Measurements from ENCODE around the gene CRYGD. TPM values are rescaled to one million over a fixed set of nuclear protein-coding genes. Genes with fewer than 3 reads are reported as not detected.
A peak's percentile ranks its signal among the peaks of the same experiment; 100 is the strongest.
"Not testable (repeated sequence)": the region's sequence is repeated elsewhere in the genome, so short reads cannot be mapped to it uniquely, and the experiment has no call there.

Gene CRYGD
- total and polyA plus RNA-seq, 11 donors, result not detected

DNA sequence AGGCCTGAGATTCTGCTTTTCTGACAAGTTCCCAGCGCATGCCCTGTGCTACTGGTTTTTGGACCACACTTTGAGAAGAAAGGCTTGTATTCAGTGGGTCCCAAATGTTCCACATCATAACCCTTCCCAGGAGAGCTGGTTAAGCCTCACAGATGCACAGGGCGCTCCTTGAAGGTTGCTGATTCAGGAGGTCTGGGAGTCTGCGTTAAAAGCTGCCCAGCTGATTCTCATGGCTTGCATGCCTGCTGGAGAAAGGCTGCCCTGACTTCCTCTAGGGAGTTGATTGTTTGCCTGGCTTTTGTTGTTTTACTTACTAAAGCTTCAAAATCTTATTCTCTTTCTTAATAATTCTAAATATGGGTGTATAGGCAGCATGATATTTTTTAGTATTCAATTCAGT is 20.7 kb downstream of the CRYGD start:
- no peak overlapping the region for H3K4me3 ChIP-seq
- ATAC-seq (no peak), DNase-seq (no peak)
- H3K4me1 ChIP-seq, result no peaks in the 10 kb centered on the region
- intact Hi-C loops (cut with DNase I), result no loop called here
- 69 to 84% (median 73%) methylated on average over 3 of the region's 3 CpGs for WGBS, 4 donors
- peaks cover 0 to 9% (median 0%) of the 10 kb centered on the region in 9 donors for H3K27me3 ChIP-seq
- H3K27ac ChIP-seq, result no peak overlapping the region
- TF ChIP-seq, protein P1, sequence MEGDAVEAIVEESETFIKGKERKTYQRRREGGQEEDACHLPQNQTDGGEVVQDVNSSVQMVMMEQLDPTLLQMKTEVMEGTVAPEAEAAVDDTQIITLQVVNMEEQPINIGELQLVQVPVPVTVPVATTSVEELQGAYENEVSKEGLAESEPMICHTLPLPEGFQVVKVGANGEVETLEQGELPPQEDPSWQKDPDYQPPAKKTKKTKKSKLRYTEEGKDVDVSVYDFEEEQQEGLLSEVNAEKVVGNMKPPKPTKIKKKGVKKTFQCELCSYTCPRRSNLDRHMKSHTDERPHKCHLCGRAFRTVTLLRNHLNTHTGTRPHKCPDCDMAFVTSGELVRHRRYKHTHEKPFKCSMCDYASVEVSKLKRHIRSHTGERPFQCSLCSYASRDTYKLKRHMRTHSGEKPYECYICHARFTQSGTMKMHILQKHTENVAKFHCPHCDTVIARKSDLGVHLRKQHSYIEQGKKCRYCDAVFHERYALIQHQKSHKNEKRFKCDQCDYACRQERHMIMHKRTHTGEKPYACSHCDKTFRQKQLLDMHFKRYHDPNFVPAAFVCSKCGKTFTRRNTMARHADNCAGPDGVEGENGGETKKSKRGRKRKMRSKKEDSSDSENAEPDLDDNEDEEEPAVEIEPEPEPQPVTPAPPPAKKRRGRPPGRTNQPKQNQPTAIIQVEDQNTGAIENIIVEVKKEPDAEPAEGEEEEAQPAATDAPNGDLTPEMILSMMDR (IDR thresholded peaks at IDR 0.05), result no peak
- TF ChIP-seq POLR2A (IDR thresholded peaks at IDR 0.05), result no peak
- no peaks in the 10 kb centered on the region for H3K9me3 ChIP-seq
- no peaks in the 10 kb centered on the region for H3K36me3 ChIP-seq

DNA sequence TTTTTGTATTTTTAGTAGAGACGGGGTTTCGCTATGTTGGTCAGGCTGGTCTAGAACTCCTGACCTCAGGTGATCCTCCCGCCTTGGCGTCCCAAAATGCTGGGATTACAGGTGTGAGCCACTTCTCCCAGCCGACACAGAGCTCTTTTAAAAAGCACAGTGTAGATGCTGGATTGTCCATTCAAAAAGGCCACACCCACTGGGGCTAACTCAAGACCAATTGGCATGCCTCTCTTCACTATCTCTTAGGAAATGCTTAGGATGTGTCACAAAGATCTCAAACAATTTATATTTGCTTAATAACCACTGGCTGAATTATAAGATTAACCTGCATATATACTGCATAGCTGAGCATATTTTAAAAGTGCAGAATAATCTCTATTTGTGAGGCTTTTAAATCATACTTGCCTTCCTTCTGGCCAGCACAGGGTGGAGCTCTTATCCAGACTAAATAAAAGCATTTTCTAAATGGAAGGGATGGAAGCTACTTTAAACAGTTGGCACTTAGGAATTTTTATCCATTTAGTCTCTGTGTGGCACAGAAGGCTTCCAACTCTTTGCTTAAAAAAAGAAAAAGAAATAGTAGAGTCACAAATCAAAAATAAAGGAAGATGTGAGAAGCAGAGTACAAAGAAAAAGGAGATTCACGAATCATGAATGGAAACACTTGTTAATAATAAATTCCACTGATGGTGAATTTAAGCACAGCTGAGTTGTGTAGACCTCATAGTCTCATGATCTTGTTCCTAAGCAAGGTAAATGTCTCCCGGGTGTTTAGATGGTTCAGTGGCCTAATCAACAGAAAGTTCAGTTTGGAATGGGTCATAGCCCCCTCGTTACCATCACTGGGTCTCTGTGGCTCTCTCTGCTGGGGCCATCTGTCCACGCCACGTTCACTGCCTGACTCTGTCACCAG is 22.4 kb downstream of the CRYGD start:
- H3K27ac ChIP-seq, result no peak overlapping the region
- intact Hi-C loops (cut with DNase I), result no loop called here
- H3K27me3 ChIP-seq, result peaks cover 0 to 5% (median 0%) of the 10 kb centered on the region in 9 donors
- peaks cover 0 to 11% (median 0%) of the 10 kb centered on the region in 12 donors for H3K4me1 ChIP-seq
- H3K4me3 ChIP-seq, result no peak overlapping the region
- WGBS, 4 donors, result 39 to 57% (median 43%) methylated on average over 10 of the region's 10 CpGs
- H3K9me3 ChIP-seq, result no peaks in the 10 kb centered on the region
- TF ChIP-seq POLR2A (IDR thresholded peaks at IDR 0.05), result no peak
- TF ChIP-seq, protein P1 (IDR thresholded peaks at IDR 0.05), result peak in 5 of 12 donors; percentile 10 to 30 (median 26)
- DNase-seq (no peak), ATAC-seq (peak in 2 of 4 donors; percentile 42 to 47)
- H3K36me3 ChIP-seq, result no peaks in the 10 kb centered on the region

DNA sequence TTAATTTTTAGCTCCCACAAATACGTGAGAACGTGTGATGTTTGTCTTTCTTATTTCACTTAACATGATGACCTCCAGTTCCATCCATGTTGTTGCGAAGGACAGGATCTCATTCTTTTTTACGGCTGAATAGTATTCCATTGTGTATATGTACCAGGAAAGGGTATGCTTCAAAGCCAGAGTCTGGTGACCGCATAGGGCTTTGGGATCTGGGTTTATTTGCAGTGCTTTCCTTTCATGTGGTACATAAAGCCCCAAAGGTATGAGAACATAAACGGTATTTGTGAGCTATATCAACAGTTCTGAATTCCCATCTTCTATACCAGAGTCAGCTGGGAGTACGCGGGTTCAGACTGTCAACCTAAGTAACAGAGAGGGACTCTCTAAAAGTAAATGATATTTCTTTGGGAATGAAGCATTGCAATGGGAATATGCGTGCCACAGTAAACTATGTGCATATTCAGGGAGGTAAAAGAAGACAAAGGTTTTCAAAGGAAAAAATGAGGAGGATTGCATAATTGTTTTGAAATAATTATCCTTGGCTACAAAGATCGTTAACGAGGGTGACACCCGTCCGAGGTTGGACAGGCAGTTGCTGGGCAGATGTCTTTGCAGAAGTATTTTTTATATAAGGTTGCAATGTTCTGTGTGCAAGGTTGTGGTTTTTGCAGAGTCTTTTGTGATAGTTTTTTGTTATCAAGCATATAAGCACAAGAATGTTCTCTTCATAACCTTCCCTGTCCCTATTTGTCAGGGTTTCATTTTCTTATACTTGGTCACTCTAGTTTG is 24.4 kb downstream of the CRYGD start:
- no peaks in the 10 kb centered on the region for H3K9me3 ChIP-seq
- H3K36me3 ChIP-seq, result no peaks in the 10 kb centered on the region
- DNase-seq (no peak), ATAC-seq (no peak)
- TF ChIP-seq POLR2A (IDR thresholded peaks at IDR 0.05), result no peak
- TF ChIP-seq, protein P1 (IDR thresholded peaks at IDR 0.05), result no peak
- no peak overlapping the region for H3K4me3 ChIP-seq
- H3K4me1 ChIP-seq, result peaks cover 0 to 12% (median 0%) of the 10 kb centered on the region in 12 donors
- H3K27me3 ChIP-seq, result no peaks in the 10 kb centered on the region
- 74 to 88% (median 78%) methylated on average over 13 of the region's 13 CpGs for WGBS, 4 donors
- no peak overlapping the region for H3K27ac ChIP-seq
- intact Hi-C loops (cut with DNase I), result no loop called here

DNA sequence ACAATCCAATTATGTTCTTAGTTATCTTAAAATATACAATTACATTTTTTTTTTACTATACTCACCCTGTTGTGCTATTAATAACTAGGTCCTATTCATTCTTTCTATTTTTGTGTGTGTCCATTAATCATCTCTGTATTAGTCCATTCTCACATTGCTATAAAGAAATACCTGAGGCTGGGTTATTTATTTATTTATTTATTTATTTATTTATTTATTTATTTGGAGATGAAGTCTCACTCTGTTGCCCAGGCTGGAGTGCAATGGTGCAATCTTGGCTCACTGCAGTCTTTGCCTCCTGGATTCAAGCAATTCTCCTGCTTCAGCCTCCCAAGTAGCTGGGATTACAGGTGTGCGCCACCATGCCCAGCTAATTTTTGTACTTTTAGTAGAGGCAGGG is 25.6 kb downstream of the CRYGD start:
- H3K4me1 ChIP-seq, result peaks cover 0 to 12% (median 0%) of the 10 kb centered on the region in 12 donors

More for the DNA sequence above, 25.6 kb downstream of the CRYGD start:
- H3K27me3 ChIP-seq; intact Hi-C loops (cut with DNase I); H3K27ac ChIP-seq; ATAC-seq; DNase-seq; H3K36me3 ChIP-seq; H3K4me3 ChIP-seq; H3K9me3 ChIP-seq: not testable (repeated sequence)
- 96 to 100% (median 98%) methylated on average over 1 of the region's 1 CpG for whole genome bisulfite sequencing, 4 donors

All from heart left ventricle (tissue), 16 donors.